Measurements from ENCODE around the gene NUDT11. TPM values are rescaled to one million over a fixed set of nuclear protein-coding genes. Genes with fewer than 3 reads are reported as not detected.
"Not testable (repeated sequence)": the region's sequence is repeated elsewhere in the genome, so short reads cannot be mapped to it uniquely, and the experiment has no call there.

The NUDT11 gene
- total RNA-seq, 4 donors from 2014 or later = 1.2 to 3.4 (median 2.7) TPM

- Histone ChIP-seq H3K4me1 (peaks cover 0 to 9% (median 5%) of the 10 kb centered on the region in 4 donors), H3K27ac (replicated peaks in 1 of 4) (no peak overlapping the region), H3K9me3 (no peaks in the 10 kb centered on the region), H3K4me3 (no peak overlapping the region), H3K27me3 (no peaks in the 10 kb centered on the region), H3K36me3 (no peaks in the 10 kb centered on the region)
- DNase-seq (ENCODE audit: extremely low spot score) = no peak
- no peak for TF ChIP-seq EP300 (IDR thresholded peaks at IDR 0.05)
- TF ChIP-seq, protein P1, sequence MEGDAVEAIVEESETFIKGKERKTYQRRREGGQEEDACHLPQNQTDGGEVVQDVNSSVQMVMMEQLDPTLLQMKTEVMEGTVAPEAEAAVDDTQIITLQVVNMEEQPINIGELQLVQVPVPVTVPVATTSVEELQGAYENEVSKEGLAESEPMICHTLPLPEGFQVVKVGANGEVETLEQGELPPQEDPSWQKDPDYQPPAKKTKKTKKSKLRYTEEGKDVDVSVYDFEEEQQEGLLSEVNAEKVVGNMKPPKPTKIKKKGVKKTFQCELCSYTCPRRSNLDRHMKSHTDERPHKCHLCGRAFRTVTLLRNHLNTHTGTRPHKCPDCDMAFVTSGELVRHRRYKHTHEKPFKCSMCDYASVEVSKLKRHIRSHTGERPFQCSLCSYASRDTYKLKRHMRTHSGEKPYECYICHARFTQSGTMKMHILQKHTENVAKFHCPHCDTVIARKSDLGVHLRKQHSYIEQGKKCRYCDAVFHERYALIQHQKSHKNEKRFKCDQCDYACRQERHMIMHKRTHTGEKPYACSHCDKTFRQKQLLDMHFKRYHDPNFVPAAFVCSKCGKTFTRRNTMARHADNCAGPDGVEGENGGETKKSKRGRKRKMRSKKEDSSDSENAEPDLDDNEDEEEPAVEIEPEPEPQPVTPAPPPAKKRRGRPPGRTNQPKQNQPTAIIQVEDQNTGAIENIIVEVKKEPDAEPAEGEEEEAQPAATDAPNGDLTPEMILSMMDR (IDR thresholded peaks at IDR 0.05) = no peak
- no peak for TF ChIP-seq POLR2A (IDR thresholded peaks at IDR 0.05; ENCODE audit: low read depth)
- no peak for TF ChIP-seq POLR2AphosphoS5 (IDR thresholded peaks at IDR 0.05)
- intact Hi-C loops (cut with DNase I) = loop anchor here (10.0 kb wide), 1 partner anchor 370 kb away; no protein-coding TSS in a partner anchor
- 54% methylated on average over 4 of the region's 4 CpGs for whole genome bisulfite sequencing
Measured at GRCh38 chrX:51494409-51494808, 2.0 kb downstream of the NUDT11 start.

GRCh38 chrX:51487960-51488267 lies 8.5 kb downstream of the NUDT11 start:
- Histone ChIP-seq H3K27ac (replicated peaks in 1 of 4) (no peak overlapping the region), H3K4me3 (no peak overlapping the region), H3K27me3 (no peaks in the 10 kb centered on the region), H3K4me1 (no peaks in the 10 kb centered on the region), H3K9me3 (no peaks in the 10 kb centered on the region), H3K36me3 (no peaks in the 10 kb centered on the region)
- no peak for DNase-seq (ENCODE audit: extremely low spot score)
- intact Hi-C loops (cut with DNase I) = no loop called here
- TF ChIP-seq POLR2AphosphoS5 (IDR thresholded peaks at IDR 0.05) (no peak), POLR2A (IDR thresholded peaks at IDR 0.05; ENCODE audit: low read depth) (no peak), EP300 (IDR thresholded peaks at IDR 0.05) (no peak)
- TF ChIP-seq, protein P1 (IDR thresholded peaks at IDR 0.05) = no peak
- 71% methylated on average over 2 of the region's 2 CpGs for WGBS

DNA sequence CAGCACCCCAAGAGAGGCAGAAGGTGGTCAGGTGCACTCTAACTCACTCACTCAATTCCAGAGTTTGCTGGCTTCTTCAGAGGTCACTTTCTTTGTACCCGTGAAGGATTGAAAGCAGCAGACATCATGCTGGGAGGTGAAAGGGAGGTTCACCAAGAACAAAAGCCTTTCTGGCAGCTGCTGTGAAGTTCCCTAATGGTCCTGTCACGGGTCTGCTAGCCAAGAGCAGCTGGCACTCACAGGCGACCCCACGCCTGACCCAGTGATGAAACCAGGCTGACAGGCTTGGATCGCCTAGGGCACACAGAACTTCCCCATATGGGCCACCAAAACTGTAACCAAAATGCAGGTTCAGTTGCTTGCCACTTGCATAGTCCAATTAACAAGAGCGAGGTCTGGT lies 11.8 kb downstream of the NUDT11 start:
- no peaks in the 10 kb centered on the region for H3K36me3 ChIP-seq
- TF ChIP-seq POLR2A (IDR thresholded peaks at IDR 0.05; ENCODE audit: low read depth) (no peak), EP300 (IDR thresholded peaks at IDR 0.05) (no peak), POLR2AphosphoS5 (IDR thresholded peaks at IDR 0.05) (no peak)
- TF ChIP-seq, protein P1 (IDR thresholded peaks at IDR 0.05) = no peak
- DNase-seq (ENCODE audit: extremely low spot score) = no peak
- peaks cover 0 to 5% (median 0%) of the 10 kb centered on the region in 4 donors for H3K9me3 ChIP-seq
- no peaks in the 10 kb centered on the region for H3K4me1 ChIP-seq
- no peak overlapping the region for H3K4me3 ChIP-seq
- H3K27ac ChIP-seq (replicated peaks in 1 of 4) = no peak overlapping the region
- WGBS = 53% methylated on average over 5 of the region's 6 CpGs
- H3K27me3 ChIP-seq = no peaks in the 10 kb centered on the region
- intact Hi-C loops (cut with DNase I) = no loop called here

DNA sequence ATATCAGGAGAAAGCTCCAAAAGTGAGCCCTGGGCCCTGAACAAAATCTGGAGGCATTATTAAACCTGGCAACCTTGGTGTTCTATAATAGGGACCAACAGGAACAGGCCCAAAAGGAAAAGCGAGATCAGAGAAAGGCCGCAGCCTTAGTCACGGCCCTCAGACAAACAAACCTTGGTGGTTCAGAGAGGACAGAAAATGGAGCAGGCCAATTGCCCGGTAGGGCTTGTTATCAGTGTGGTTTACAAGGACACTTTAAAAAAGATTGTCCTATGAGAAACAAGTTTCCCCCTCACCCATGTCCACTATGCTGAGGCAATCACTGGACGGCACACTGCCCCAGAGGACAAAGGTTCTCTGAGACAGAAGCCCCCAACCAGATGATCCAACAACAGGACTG lies 14.0 kb downstream of the NUDT11 start:
- intact Hi-C loops (cut with DNase I); H3K27ac ChIP-seq (replicated peaks in 1 of 4); H3K36me3 ChIP-seq; H3K27me3 ChIP-seq; H3K4me3 ChIP-seq; H3K9me3 ChIP-seq; DNase-seq (ENCODE audit: extremely low spot score); H3K4me1 ChIP-seq: not testable (repeated sequence)
- 85% methylated on average over 4 of the region's 5 CpGs for WGBS

GRCh38 chrX:51476930-51477329 lies 19.5 kb downstream of the NUDT11 start:
- Histone ChIP-seq H3K4me1 (no peaks in the 10 kb centered on the region), H3K4me3 (no peak overlapping the region), H3K9me3 (peaks cover 0 to 5% (median 0%) of the 10 kb centered on the region in 4 donors), H3K27ac (replicated peaks in 1 of 4) (no peak overlapping the region), H3K27me3 (no peaks in the 10 kb centered on the region), H3K36me3 (no peaks in the 10 kb centered on the region)
- 39% methylated on average over 1 of the region's 1 CpG for WGBS
- TF ChIP-seq POLR2AphosphoS5 (IDR thresholded peaks at IDR 0.05) (no peak), EP300 (IDR thresholded peaks at IDR 0.05) (no peak), POLR2A (IDR thresholded peaks at IDR 0.05; ENCODE audit: low read depth) (no peak)
- TF ChIP-seq, protein P1 (IDR thresholded peaks at IDR 0.05) = no peak
- intact Hi-C loops (cut with DNase I) = no loop called here
- DNase-seq (ENCODE audit: extremely low spot score) = no peak
